ENCODE results near the gene ZC3H12C.
"Not testable (repeated sequence)": the region's sequence is repeated elsewhere in the genome, so short reads cannot be mapped to it uniquely, and the experiment has no call there.

Gene ZC3H12C

DNA sequence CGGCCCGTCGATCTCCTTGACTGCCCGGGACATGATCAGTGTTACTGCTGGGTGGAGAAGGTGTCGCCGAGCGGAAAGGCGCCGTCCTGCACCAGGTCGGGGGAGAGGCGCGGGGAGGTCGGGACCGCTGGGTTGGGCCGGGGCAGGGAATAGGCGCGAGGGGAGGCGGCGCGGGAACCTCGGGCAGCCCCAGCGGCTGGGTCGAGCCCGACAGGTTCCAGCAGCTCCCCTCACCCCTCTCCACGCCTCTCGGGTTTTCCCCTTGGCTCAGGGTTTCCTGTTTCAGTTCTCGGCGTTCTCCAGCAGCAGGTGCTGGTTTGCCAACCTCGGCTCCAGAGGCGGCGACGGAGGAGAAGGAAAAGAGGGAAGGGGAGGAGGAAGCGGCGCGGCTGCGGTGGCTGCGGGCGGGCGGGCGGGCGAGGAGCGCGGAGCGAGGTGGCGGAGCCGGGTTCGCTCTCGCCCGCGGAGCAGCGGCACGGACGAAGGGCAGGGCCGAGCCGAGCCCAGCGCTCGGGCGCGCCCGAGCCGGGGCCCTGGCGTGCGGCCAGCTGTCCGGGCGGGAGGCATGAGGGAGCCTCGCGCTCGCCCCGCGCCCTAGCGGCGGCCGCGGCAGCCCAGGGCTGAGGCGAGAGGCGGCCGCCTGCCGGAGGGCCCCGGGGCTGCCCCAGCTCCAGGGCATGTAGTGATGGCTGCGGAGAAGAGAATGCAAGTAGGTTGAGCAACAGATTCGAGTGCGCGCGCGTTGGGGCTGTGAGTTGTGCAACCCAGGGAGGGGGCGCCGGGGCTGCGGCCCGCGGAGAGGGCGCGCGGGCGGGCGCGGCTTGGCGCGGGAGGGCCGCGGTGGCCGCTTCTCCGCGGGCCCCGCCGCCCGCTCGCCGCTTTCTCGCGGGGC is at the start of gene ZC3H12C:
TSS of gene ZC3H12C (plus strand) at position 878 of the 892 bp plus-strand sequence. CDS start 20 bp downstream, outside the sequence.
- DNase-seq, result peak; percentile 94

DNA sequence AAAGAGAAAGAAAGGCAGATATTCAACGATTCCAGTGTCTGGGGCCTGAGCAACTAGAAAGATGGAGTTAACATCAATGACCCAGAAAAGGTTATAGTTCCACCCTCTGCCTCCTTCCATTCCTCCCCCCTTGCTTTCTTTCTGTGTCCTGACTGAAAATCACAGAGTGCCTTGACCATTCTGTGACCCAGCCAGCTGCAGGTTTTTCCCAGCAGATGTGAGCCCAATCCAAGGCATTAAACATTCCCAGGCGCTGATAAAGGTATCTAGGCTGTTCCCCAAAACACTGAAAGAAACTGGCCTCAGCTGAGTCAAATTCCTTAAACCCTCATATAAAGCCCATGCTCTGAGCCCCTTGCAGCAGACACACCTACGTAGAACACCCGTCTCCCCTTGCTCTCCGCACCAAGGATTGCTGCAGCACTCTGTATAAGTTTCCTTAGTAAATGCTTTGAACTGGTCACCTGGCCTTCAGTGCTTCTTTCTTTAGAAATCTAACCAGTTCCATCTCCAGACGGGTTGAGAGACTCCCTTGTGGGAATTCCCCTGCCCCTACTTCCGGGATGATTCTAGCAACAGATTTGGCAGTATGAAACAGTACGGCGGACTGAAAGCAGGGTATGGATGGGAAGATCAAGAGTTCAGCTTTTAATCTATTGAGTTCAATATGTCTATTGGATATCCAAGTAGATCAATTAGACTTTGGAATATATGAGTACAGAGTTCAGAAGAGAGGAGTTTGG is 48.8 kb upstream of the ZC3H12C start:
- DNase-seq, result no peak

DNA sequence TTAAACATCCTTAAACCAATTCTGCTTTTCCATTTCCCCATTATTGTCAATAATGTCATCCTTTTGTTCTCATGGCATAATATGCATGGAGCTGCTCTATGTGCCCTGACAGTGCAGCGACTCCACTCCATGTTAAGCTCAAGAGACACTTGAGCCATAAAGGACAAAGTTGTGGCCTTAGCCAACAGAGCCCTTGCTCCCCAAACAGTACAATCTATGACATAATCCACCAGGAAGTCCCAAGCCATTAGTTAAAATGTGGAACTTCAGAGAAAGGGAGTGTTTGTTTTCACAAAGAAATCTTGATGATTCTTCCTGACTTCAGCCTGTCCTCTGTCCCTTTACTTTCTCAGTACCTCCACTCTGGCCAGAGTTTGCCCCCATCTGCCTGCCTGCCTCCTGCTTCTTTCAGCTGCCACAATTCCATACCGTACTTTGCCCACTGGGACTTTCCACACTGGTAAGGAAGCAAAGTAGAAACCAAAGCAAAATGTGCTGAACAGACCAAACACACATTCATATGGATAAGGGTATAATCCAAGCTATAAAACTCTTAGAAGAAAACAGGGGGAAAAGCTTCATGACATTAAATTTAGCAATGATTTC is 46.3 kb upstream of the ZC3H12C start:
- no peak for DNase-seq

DNA sequence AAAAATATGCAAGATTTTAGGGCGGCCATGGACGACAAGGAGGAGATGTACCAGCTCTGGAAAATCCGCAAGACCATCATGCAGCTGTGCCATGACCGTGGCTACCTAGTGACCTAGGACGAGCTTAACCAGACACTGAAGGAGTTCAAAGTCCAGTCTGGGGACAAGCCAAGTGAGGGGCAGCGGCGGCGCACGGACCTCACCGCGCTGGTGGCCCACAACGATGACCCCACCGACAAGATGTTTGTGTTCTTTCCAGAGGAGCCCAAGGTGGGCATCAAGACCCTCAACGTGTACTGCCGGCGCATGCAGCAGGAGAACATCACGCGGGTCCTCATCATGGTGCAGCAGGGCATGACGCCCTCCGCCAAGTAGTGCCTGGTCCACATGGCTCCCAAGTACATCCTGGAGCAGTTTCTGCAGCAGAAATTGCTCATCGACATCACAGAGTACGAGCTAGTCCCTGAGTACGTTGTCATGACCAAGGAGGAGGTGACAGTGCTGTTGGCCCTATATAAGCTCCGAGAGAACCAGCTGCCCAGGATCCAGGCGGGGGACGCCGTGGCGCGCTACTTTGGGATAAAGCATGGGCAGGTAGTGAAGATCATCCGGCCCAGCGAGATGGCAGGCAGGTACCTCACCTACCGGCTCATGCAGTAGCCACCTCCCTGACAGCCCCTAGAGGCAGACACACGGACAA is 43.5 kb upstream of the ZC3H12C start:
- DNase-seq, result no peak

DNA sequence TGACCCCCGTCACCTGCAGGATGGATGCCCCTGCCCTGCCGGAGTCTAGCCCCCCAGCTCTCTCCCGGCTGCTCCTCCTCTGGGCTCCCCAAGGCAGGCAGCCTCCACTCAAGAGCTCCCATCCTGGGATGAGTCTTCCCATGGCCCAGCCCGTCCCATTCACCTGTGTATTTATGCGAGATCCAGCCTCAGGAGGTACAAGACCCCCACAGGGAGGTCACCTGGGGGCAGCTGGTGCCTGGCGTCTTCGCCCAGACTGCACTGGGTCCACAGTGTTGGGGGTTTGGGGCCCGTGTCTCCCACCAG is 43.0 kb upstream of the ZC3H12C start:
- no peak for DNase-seq

DNA sequence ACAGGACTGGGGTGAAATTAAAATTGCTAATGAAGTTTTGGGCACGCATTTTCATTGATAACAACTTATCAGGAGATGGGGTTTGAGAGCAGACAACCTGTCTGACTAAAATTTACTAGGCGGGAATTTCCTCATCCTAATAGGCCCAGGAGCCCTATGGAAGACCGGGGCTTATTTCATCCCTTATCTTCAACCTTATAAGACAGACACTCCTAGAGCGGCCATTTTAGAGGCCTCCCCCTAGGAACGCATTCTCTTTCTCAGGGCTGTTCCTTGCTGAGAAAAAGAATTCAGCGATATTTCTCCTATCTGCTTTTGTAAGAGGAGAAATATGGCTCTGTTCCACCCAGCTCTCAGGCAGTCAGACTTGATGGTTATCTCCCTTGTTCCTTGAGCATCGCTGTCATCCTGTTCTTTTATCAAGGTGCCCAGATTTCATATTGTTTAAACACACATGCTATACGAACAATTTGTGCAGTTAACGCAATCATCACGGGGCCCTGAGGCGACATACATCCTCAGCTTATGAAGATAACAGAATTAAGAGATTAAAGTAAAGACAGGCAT is 39.3 kb upstream of the ZC3H12C start:
- DNase-seq, result no peak

DNA sequence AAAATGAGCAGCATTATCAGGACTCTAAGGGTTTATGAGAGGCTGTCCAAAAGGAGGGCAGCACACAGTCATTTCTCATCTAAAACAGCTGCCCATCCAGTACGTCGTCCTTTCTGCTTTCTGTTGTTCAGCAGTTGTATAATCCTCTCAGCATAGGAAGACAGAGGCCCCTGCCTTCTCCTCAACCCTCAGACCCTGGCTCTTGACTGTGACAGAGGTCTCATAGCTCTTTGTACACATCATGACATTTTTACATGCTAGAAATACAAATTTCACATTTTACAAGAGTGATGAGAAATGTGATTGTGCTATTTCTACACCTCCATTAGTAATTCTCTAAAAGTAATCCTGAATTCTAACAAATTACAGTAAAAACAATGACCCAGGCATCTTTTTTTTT is 36.2 kb upstream of the ZC3H12C start:
- no peak for DNase-seq

DNA sequence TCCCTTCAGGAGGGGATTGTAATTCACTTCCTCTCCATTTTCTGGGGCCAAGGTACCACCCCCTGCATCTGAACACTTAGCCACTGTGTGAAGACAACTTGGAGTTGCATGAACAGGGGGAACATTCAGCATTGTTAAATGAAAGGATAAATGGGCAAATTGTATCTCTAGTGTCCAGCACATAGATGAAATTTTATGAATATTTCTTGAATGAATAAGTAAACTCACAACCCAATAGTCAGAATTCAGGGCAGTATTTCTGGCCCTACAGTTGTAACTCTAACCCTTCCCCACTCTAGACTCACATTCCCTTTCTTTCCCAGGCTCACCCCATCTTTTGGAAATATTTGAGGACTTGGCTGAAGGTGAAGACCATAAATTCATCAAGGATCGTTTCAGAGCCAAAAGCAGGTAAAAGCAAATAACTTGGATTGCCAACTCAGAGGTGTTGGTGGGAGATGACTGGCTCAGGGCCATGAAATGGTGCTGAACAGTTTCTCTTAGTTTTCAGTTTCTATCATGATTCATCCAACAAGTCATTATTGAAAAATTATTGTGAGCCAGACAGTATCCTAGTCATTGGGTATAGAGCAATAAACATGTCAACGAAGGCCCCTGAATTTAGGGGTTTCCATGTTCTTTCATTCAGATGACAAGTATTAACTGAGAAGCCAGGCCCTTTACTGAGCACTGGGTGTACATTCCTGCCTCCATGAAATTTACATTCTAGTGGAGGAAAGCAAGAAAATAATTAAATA is 33.3 kb upstream of the ZC3H12C start:
- DNase-seq, result no peak

DNA sequence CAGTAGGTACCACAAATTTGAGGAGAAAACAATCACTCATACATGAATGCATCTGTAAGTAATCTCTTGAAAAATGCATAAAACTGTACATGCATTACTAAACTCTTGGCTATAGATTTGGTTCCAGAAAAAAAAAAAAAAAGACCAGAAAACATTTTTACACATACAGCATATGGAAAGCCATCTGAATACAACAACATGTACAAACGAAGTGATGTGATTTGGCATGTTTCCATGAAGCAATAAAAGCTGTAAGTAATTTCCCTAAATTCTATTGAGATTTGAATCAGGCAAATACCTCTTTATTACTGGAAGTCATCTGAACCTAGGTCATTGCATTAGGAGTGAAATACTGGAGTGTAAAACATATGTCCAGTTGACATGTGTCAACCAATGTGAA is 31.9 kb upstream of the ZC3H12C start:
- no peak for DNase-seq

DNA sequence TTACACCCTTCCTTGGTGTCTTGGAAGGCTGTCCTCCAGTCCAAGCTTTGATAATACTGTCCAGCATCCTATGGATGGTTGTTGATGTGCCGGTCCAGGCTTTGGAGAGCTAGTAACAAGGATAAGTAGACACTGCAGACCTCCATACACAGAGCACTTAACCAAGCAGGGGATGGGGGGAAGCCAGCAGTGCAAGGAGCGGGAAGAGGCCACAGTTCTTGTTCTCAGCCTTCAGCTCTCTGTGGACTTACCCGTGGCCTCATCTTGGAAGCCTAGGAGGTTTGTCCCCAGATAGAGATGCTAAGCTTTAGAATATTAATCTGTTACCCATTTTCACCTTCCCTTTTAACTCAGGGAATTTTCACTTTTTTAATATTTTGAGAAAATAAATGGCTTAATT is 30.9 kb upstream of the ZC3H12C start:
- no peak for DNase-seq

DNA sequence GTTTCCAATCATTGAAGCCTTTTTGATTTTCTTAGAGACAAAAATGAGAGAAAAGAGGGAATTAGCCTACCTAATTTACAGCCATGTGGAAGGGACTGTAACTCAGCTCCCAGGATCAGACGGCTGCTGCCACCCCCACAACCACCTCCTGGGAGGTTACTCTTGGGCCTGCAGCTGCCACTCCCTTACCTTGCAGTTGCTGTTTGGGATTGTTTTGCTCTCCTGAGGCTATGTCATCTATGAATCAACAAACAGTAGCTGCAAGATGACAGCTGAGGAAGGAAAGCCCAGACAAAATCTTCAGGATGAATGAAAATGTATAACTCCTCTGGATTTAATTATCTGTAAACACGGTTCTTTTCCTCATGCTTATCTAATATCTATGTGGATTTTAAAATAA is 28.0 kb upstream of the ZC3H12C start:
- DNase-seq, result no peak

DNA sequence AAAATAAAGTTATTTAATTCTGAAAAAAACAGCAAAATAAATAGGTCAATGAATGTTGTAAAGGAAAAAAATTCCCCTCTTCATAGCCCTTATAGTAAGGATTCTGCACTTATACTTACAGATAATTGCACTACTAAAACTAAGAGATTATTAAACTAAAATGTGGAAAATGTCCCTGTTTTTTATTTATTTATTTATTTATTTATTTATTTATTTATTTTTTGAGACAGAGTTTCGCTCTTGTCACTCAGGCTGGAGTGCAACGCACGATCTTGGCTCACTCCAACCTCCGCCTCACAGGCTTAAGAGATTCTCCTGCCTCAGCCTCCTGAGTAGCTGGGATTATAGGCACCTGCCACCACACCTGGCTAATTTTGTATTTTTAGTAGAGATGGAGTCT is 25.2 kb upstream of the ZC3H12C start:
- not testable (repeated sequence) for DNase-seq

DNA sequence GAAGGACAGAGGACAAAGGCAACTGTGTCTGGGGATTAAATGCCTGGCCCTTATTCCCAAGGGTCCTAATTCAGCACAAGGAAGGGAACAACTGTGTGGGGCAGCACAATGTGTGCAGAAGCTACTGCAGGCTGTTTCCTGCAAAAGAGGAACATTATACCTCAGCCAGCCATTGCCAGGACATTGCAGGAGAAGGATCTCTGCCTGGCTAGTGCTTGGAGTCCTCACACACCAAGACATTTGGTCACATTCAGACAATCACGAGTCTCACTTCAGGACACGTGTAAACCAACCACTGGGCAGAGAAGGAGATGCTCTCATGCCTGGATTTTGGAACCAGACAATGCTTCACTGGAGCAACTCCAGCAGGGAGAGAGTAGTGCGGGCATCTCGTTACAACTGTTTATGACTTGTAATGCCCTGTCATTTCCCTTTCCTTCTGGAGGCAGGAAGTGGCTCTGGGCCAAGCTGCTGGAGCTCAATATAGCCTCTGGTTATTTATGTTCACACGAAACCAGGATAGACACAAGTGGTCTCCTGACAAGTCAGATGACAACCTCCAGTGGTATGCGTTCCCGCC is 23.9 kb upstream of the ZC3H12C start:
- no peak for DNase-seq

DNA sequence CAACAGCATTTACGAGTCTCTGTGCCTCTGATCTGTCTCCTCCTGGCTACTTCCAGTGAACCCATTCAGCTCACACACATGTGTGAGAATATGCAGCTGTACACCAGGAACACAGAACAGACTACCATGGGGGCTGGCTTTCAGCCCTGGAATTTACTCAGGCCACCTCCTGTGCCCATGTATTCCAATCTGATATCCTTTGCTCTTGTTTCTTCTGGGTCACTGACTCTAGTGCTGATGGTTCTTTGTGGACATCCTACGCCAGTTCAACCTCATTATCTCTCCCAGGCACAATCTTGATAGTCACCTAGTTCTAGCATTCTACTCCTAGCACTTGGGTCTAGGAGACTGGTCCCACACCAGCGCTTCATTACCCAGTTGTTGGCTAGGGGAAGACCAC is 23.0 kb upstream of the ZC3H12C start:
- no peak for DNase-seq

DNA sequence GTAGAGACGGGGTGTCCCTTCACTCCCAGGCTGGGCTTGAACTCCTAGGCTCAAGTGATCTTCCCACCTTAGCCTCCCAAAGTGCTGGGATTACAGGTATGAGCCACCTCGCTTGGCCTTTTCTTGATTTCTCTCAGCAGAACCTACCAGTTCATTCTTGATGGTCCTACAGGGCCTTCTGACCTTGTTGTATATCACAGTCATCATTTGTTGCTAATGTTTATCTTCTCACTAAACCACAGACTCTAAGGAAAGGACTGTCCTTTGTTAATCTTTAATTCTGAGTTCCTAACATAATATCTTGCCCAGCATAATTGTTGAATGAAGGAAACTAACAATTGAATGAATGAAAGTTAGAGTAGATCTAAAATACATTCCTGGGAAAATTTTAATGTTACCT is 22.0 kb upstream of the ZC3H12C start:
- no peak for DNase-seq

DNA sequence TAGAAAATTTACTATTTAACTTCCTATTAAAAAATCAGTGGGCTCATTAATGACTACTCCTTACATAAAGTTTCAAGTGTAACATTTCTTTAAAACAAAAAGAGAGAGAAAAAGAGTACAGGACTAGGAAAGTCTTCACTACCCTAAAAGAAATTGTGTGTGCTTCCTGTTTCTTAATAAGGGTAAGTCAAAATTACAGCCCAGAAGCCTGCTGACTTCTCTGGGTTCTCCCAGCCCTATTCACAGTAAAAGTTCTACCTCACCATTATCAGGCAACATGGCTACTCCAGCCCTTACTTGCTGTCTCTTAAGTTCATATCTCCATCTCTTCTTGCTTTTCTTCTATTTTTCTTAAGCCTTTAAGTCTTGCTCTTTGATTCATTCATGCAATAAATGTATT is 20.3 kb upstream of the ZC3H12C start:
- no peak for DNase-seq

DNA sequence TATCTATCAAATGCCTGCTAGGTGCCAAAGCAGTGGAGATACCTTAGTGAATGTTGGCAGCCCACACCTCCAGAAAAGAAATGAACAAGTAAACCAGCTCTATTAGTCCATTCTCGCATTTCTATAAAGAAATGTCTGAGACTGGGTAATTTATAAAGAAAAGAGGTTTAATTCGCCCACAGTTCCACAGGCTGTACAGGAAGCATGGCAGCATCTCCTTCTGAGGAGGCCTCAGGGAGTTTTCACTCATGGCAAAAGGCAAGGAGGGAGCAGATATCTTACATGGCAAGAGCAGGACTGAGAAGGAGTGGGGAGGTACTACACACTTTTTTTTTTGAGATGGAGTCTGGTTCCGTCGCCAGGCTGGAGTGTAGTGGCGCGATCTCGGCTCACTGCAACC is 18.7 kb upstream of the ZC3H12C start:
- DNase-seq, result no peak

DNA sequence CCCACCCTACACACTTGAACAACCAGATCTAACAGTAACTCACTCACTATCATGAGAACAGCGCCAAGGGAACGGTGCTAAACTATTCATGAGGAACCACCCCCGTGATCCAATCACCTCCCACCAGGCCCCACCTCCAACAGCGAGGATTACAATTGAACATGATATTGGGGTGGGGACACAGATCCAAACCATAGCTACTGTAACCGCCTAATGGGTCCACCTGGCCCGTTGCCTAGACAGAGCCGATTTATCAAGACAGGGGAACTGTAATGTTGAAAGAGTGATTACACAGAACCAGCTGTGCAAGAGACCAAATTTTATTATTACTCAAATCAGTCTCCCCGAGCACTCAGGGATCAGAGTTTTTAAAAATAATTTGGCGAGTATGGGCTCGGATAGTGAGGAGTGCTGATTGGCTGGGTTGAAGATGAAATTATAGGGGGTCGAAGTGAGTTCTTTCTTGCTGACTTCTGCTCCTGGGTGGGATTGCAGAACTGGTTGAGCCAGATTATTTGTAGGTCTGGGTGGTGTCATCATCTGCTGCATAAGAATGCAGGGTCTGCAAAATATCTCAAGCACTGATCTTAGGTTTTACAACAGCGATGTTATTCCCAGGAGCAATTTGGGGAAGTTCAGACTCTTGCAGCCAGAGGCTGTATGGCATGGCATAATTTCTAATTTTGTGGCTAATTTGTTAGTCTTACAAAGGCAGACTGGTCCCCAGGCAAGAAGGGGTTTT is 17.9 kb upstream of the ZC3H12C start:
- DNase-seq, result no peak

DNA sequence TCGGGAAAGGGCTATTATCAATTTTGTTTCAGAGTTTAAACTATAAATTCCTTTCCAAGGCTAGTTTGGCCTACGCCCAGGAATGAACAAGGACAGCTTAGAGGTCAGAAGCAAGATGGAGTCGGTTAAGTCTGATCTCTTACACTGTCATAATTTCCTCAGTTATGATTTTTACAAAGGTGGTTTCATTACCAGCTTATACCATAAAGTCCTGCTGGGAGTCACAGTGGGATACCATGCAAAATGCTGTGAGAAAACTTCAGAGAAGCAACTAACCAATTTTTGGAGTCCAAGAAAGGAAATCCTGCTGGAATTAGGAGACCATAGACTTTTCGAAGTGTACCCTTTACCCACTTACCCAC is 17.4 kb upstream of the ZC3H12C start:
- DNase-seq, result no peak

DNA sequence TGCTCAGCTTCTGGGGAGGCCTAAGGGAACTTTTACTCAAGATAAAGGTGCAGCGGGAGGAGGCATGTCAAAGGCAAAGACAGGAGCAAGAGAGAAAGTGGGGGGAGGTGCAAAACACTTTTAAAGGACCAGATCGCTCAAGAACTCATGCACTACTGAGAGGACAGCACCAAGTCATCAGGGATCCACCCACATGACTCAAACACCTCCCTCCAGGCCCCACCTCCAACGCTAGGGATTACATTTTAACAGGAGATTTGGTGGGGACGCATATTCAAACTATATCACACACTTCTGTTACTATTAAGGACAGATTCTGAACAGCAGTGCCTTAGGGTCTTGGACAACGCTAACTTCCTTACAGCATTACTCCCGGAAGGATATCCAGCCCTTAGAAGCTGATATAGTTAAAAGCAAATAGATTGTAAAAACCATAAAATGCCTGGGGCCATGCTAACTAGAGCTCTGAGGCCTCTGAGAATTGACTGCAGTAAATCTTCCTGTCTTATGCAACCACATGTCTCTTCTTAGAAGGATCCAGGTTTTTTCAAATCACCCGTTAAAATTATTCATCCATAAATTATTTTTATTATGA is 16.7 kb upstream of the ZC3H12C start:
- DNase-seq, result no peak

DNA sequence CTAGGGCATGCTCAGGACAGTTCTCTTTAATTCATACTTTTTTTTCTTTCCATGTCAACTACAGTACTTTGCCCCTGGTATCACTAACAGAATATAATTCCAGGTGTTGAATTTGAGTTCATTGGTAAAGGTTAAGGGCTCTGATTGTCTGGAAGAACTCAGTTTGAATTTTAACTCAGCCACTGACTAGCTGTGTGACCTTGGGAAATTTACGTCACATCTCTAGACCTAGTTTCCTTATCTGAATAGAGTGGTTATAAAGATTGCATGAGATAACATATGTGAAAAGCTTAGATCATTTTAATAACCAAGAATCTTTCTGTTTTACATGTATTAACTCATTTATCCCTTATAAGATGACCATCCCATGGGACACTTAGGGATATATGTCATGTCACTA is 15.8 kb upstream of the ZC3H12C start:
- no peak for DNase-seq

Data from RPMI8226 (cell line).